DND-41 (cell line): Measurements from ENCODE around the gene GNAZ.

Experiments
- ATAC-seq: fragments of 200-7000 bp; cut with Tn5 transposase; 3 replicates; pipeline ENCODE4 v1.9.1; 2021; ENCODE audit warnings: low read depth; ENCODE audit not compliant: insufficient read depth
- DNase-seq: peaks from one replicate; pipeline ENCODE4 v3.0.0-alpha.2; 2020
- H2AFZ ChIP-seq: 2 replicates; pipeline ENCODE4 v1.6.0; 2012; ENCODE audit warnings: low read depth, low read length
- H3K27ac ChIP-seq: 2 replicates; pipeline ENCODE4 v1.5.1; 2012; ENCODE audit warnings: low read length, inconsistent platforms
- H3K27me3 ChIP-seq: fragments of 200-600 bp; sonication (generic); 2 replicates; pipeline ENCODE4 v1.6.0; 2012; ENCODE audit warnings: low read length, mild to moderate bottlenecking, inconsistent platforms; ENCODE audit not compliant: insufficient read depth, poor library complexity
- H3K36me3 ChIP-seq: 2 replicates; pipeline ENCODE4 v1.5.1; 2012; ENCODE audit warnings: low read length, inconsistent platforms; ENCODE audit not compliant: insufficient read depth
- H3K4me1 ChIP-seq: 2 replicates; pipeline ENCODE4 v1.5.1; 2012; ENCODE audit warnings: mild to moderate bottlenecking, low read length; ENCODE audit not compliant: insufficient read depth
- H3K4me2 ChIP-seq: 2 replicates; pipeline ENCODE4 v1.6.0; 2012; ENCODE audit warnings: mild to moderate bottlenecking, moderate library complexity, low read length, inconsistent platforms; ENCODE audit not compliant: insufficient read depth
- H3K4me3 ChIP-seq, 2 experiments: fragments of 200-600 bp in 1 of 2; shearing (Covaris generic) in 1 of 2; 2 replicates each; pipeline ENCODE4 v1.5.1; 2012 to 2016; ENCODE audit warnings: inconsistent platforms in 2 of 2, low read length in 2 of 2, mild to moderate bottlenecking in 2 of 2, low read depth in 1 of 2, moderate library complexity in 1 of 2
- H3K79me2 ChIP-seq: 2 replicates; pipeline ENCODE4 v1.6.0; 2012; ENCODE audit warnings: low read length, inconsistent platforms; ENCODE audit not compliant: insufficient read depth
- H3K9ac ChIP-seq: 2 replicates; pipeline ENCODE4 v1.6.0; 2012; ENCODE audit warnings: low read depth, mild to moderate bottlenecking, inconsistent platforms, low read length, moderate library complexity
- H3K9me3 ChIP-seq: 2 replicates; pipeline ENCODE4 v1.5.1; 2012; ENCODE audit warnings: low read length, moderate library complexity, mild to moderate bottlenecking, inconsistent platforms; ENCODE audit not compliant: insufficient read depth, severe bottlenecking
- H4K20me1 ChIP-seq: 2 replicates; pipeline ENCODE4 v1.6.0; 2012; ENCODE audit warnings: low read length; ENCODE audit not compliant: insufficient read depth
- EZH2 ChIP-seq: IDR thresholded peaks from 3 replicates; pipeline ENCODE4 v1.6.1; 2012; ENCODE audit warnings: borderline replicate concordance, low read depth, mild to moderate bottlenecking, moderate library complexity, low read length, inconsistent platforms; ENCODE audit not compliant: severe bottlenecking
- TF ChIP-seq, protein P1 (sequence below): IDR thresholded peaks from 2 replicates; pipeline ENCODE4 v1.5.1; 2012; ENCODE audit warnings: borderline replicate concordance, low read length, moderate library complexity, mild to moderate bottlenecking; ENCODE audit not compliant: poor library complexity, severe bottlenecking; ENCODE audit errors: extremely low read depth

The GNAZ gene

GRCh38 chr22:23085351-23085671 is 15.0 kb downstream of the GNAZ start:
- no peak for ATAC-seq
- no peaks in the 10 kb centered on the region for H3K27me3 ChIP-seq
- no peaks in the 10 kb centered on the region for H3K9me3 ChIP-seq
- no peaks in the 10 kb centered on the region for H3K36me3 ChIP-seq
- DNase-seq = no peak
- H3K4me3 ChIP-seq = no peak overlapping the region
- H3K79me2 ChIP-seq = no peaks in the 10 kb centered on the region
- H3K27ac ChIP-seq = no peak overlapping the region
- H3K9ac ChIP-seq = no peak overlapping the region
- peaks cover 22% of the 10 kb centered on the region for H4K20me1 ChIP-seq
- peaks cover 10% of the 10 kb centered on the region for H3K4me1 ChIP-seq
- no peak overlapping the region for H2AFZ ChIP-seq
- TF ChIP-seq EZH2 = no peak
- TF ChIP-seq, protein P1, sequence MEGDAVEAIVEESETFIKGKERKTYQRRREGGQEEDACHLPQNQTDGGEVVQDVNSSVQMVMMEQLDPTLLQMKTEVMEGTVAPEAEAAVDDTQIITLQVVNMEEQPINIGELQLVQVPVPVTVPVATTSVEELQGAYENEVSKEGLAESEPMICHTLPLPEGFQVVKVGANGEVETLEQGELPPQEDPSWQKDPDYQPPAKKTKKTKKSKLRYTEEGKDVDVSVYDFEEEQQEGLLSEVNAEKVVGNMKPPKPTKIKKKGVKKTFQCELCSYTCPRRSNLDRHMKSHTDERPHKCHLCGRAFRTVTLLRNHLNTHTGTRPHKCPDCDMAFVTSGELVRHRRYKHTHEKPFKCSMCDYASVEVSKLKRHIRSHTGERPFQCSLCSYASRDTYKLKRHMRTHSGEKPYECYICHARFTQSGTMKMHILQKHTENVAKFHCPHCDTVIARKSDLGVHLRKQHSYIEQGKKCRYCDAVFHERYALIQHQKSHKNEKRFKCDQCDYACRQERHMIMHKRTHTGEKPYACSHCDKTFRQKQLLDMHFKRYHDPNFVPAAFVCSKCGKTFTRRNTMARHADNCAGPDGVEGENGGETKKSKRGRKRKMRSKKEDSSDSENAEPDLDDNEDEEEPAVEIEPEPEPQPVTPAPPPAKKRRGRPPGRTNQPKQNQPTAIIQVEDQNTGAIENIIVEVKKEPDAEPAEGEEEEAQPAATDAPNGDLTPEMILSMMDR = no peak
- H3K4me2 ChIP-seq = no peak overlapping the region

- H2AFZ ChIP-seq = no peak overlapping the region
- no peaks in the 10 kb centered on the region for H3K9me3 ChIP-seq
- H3K27ac ChIP-seq = no peak overlapping the region
- peaks cover 23% of the 10 kb centered on the region for H4K20me1 ChIP-seq
- H3K27me3 ChIP-seq = no peaks in the 10 kb centered on the region
- no peak overlapping the region for H3K4me3 ChIP-seq
- H3K36me3 ChIP-seq = no peaks in the 10 kb centered on the region
- no peaks in the 10 kb centered on the region for H3K79me2 ChIP-seq
- no peak overlapping the region for H3K4me2 ChIP-seq
- TF ChIP-seq EZH2 = no peak
- TF ChIP-seq, protein P1 = no peak
- H3K4me1 ChIP-seq = peaks cover 8% of the 10 kb centered on the region
- DNase-seq (no peak), ATAC-seq (no peak)
- H3K9ac ChIP-seq = no peak overlapping the region
Measured at GRCh38 chr22:23085785-23086184, 15.5 kb downstream of the GNAZ start.

DNA sequence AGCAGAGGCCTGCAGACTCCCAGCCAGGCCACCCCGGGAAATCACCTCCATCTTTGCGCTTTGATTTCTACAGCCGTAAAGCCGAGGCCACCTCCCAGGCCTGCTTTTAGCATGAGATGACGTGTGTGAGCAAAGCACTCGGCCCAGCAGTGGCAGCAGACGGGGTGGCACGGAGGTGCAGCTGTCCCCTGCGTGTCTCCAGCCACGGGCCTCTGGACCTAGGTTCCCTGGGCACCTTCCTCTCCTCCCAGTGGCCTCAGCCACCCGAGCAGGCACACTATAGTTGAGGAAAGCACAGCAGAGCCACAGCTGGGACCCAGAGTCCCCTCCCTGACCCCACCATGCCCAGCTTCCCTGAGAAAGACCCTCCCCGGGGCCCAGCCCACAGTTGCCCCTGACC is 15.9 kb downstream of the GNAZ start:
- no peaks in the 10 kb centered on the region for H3K79me2 ChIP-seq
- H3K36me3 ChIP-seq = no peaks in the 10 kb centered on the region
- peaks cover 28% of the 10 kb centered on the region for H4K20me1 ChIP-seq
- no peak overlapping the region for H3K4me2 ChIP-seq
- ATAC-seq (no peak), DNase-seq (no peak)
- H3K9ac ChIP-seq = no peak overlapping the region
- no peak overlapping the region for H3K4me3 ChIP-seq
- no peak overlapping the region for H3K27ac ChIP-seq
- no peaks in the 10 kb centered on the region for H3K27me3 ChIP-seq
- H3K9me3 ChIP-seq = no peaks in the 10 kb centered on the region
- H3K4me1 ChIP-seq = peaks cover 4% of the 10 kb centered on the region; the same call in 1 of the 2 replicates
- no peak overlapping the region for H2AFZ ChIP-seq
- TF ChIP-seq EZH2 = no peak

GRCh38 chr22:23086787-23087186 is 16.5 kb downstream of the GNAZ start:
- Histone ChIP-seq H3K27me3 (no peaks in the 10 kb centered on the region), H2AFZ (no peak overlapping the region), H3K4me3 (no peak overlapping the region), H3K4me1 (peaks cover 3% of the 10 kb centered on the region; the same call in 1 of the 2 replicates), H3K9ac (no peak overlapping the region), H3K27ac (no peak overlapping the region), H3K9me3 (no peaks in the 10 kb centered on the region), H3K36me3 (no peaks in the 10 kb centered on the region), H4K20me1 (peaks cover 28% of the 10 kb centered on the region), H3K79me2 (no peaks in the 10 kb centered on the region), H3K4me2 (no peak overlapping the region)
- ATAC-seq (no peak), DNase-seq (no peak)
- no peak for TF ChIP-seq EZH2
